GM21360 (cell line): ENCODE results near the gene FAM120A.

Source experiments
- ATAC-seq: cut with Tn5 transposase; IDR thresholded peaks from one replicate; pipeline ENCODE4 v1.9.1; 2021; ENCODE audit warnings: mild to moderate bottlenecking, moderate library complexity; ENCODE audit not compliant: unreplicated experiment

FAM120A gene

DNA sequence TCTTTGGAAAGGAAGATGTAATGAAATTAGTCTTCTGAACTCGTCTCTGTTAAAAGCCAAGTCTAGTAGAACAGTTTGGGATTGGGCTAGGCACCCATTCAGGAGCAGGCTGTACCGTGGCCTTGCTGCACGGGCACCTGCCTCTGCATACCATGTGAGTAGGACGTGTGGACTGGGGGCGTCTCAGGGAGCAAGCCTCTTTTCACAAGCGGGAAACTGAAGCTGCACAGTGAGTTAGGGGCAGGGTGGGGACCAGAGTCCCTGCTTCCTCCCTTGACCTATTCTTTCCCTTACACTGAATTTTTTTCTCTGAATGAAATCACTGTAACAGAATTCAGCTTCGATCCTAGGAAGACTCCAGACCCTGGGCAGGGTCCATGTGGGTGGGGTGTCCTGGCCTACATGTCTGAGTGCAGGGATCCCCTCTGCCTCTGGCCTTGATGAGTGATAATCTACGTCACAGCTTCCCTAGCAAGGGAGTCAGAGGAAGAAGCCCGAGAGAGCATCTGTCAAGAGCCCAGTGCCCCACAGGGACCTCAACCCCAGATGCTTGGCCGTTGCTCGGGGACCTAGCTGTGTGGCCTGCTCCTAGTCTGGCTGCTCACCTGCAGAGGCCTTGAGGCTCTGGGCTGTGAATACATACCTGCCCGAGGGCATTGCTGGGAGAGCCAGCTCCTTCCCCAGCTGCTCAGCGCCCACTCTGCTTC lies 140.0 kb downstream of the FAM120A start:
- ATAC-seq: no peak

DNA sequence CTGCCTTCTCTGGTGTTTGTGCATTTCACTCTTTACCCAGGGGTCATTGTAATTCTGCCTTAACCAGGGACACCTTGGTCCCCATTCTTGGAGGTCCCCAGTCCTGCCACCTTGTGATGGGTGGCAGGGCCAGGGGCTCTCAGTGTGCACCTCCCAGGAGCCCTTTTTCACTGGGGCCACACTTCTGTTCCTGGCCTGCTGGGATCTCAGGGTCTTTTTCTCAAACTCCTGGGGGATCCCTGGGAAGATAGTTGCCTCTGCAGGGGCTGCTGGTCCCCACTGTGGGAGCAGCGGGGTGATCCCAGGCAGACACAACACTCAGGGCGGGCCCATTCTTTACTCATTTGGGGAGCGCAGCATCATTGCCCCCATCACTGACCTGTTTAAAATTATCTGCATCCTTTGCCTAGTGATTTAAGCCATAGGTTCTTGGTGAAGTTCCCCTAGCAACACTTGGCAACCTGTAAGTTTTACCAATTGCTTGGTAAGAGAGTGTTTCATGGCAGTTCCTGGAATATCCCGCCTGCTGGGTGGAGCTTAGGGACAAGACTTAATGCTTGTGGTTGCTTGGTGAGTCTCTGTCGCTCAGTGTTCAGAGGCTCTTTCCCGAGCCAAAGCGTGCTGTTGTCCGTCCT lies 140.6 kb downstream of the FAM120A start:
- no peak for ATAC-seq

DNA sequence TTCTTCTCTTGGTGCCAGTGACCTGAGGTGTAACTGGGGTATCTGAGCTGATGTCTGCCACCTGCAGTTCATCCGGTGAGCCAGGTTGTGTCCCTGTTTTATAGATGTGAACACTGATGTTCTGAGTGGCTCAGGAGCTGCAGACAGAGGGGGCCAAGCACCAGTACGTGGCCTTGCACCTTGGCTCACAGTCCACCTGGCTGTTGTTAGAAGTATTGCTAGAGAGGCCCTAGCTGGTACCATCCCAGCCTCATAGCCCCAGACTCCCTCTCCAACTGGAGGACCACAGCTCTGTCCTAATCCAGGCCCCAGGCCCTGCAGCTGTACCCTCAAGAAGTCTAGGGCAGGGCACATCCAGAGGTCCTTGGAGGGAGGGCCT lies 141.1 kb downstream of the FAM120A start:
- ATAC-seq: no peak

DNA sequence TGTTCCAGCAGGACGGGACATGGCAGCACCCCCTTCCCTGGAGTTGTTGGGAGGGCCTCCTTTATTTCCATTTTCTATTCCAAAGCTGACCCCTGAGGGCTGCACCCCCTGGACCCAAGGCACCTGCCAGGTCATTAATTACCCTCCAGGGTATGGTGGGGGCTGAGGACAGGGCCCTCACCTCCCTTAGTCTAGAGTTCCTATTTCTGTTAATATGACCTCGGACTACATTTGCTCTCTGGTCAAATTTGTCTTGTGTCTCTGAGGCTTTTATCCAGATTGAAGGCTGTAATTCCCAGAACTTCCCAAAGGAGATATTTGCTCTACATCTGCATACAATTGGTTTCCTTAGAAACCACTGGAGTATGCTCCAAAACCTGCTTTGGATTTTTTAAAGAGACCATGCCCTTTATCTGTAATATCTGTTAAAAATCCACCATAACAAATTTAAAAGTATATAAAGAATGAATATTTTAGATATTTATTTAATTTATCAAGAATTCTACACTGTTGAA lies 141.7 kb downstream of the FAM120A start:
- no peak for ATAC-seq

DNA sequence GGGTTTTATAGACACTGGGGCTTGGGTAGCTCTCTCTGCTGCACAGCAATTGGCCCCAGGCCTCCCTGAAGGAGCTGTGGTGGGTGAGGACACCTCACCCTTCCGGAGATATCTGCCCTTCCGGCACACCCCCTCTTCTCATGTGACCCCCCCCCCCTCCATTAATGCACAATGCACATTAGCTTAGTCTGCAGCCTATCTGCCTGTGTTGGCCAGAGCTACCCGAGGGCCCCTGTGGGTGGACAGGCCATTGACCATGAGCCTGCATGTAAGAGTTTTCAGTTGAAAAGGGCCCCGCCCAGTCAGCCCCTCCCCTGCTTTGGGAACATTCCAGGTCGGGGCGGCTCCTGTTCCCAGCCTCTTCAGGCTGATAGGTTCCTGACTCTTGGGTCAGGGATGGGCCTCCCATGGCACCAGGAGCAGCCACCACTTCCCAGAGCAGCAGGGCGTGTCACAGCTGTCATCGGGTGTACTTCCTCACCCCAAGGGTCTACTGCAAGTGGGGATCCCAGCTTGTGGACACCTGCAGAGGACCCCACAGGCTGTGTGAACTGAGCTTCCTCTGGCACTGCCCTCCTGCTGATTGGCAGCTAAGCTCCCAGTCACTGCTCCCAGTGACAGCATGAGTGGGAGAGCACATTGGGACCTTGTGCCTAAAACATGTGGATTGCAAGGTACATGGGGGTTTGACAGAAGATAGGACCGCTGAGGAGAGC lies 142.7 kb downstream of the FAM120A start:
- ATAC-seq: no peak

DNA sequence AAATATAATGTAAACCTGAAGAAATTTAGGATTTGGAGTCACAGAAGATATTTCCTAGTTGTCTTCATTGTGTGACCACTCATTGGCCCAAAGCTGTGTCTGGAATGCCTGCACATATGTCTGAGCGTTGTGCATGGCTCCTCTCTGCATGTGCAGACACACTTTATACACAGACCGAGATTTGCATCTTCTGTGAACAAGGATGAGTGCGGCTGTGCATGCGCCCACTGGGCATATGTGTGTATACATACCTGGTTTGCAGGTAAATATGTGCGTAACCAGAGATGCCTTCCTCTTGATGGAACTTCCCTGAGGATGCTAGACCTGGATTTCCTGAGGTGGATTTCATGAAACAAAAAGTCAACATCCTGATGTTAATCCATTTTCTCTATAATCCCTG lies 144.0 kb downstream of the FAM120A start:
- ATAC-seq: no peak

DNA sequence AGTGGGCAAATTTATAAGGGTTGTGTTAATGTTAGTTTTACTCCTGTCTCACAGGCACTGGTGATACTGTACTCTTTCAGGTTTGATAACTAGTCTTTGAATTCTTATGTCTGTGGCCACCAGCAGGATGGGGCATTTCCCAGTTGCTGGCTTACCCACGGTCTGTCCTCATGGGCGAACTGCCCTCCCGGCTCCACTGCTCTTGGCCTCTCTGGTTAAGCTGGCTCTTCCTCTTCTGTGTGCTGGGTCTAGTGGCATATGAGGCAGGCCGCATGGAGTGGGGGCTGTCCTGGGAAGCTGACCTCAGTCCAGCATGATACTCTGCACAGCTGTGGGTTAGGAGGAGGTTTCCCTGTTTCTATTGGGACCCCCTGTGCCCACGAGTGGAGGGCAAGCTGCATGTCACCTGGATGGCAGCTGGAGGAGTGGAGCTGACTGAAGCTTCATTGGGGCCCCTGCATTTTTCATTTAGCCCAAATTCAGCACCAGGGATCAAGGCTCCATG lies 144.4 kb downstream of the FAM120A start:
- ATAC-seq: no peak

DNA sequence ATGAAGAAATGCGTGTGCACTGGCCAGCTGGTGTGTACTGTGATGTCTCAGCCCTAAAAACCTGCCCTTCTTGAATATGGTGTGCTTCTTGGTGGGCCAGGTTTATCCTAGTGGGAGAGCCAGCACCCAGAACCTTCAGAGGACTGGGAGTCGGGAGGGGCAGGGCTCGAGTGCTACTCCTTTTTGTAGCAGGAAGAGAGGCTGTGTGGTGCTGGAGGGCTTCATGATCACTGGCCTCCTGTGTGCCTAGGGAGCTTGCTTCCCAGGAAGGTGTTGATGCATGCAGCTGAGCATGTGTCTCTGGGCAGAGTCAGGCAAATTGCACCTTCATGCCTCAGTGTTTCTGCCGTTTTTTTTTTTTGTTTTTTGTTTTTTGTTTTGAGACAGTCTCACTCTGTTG lies 144.9 kb downstream of the FAM120A start:
- no peak for ATAC-seq

DNA sequence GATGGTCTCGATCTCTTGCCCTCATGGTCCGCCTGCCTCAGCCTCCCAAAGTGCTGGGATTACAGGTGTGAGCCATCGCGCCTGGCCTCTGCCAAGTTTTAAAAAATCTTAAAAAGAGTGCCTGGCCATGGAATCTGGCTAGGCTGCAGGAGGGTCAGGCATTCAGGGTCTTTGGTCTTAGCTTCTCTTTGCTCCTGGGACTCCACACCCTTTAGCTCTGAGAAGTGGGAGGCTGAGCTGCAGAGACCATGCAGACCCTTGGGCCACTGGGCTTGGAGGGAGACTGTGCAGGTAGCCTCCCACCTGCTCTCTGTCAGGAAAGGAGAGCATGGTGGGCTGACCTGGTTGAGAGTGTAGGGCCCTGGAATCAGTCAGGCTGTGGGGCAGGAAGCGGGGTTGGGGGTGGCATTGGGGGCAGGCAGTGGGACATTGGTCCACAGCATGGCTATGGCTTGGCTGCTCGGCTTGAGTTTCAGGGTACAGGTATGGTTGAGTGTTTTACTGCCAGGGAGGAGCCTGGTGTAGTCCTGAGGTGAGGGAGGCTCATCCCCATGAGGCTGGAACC lies 145.7 kb downstream of the FAM120A start:
- no peak for ATAC-seq

DNA sequence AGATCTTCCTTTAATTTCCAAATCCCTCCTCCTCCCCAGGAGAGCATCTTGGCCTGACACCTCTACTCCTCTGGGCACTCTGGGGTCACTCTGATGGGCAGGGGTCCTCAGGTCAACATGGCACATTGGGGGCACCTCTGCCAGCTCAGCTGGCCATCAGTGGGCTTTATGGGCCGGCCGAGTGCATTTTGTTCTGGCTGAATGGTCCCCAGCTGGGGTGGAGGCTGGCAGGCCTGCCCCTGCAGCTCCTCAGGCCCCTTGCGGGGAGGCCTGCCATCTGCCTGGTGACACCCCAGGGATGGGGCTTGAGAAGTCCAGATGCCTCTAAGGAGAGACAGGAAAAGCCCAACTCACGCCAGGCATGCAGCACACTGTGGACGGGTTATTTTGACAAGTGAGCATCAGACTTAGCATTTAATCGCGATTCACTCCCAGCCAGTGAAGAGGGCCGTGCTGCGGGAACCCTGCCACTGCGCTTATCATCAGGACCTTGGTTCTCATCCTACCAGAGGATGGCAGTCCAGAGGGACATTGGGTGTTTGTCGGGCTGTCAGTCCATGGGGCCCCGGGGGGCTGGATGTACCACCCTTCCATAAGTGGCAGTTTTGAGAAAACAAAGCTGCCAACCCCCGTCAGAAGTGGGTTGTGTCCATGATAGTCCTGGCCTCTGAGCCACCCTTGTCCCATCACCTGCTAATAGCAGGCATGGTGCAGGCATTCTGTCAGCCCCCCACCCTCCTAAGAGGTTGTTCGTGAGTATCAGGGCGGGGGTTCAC lies 146.6 kb downstream of the FAM120A start:
- ATAC-seq: no peak

DNA sequence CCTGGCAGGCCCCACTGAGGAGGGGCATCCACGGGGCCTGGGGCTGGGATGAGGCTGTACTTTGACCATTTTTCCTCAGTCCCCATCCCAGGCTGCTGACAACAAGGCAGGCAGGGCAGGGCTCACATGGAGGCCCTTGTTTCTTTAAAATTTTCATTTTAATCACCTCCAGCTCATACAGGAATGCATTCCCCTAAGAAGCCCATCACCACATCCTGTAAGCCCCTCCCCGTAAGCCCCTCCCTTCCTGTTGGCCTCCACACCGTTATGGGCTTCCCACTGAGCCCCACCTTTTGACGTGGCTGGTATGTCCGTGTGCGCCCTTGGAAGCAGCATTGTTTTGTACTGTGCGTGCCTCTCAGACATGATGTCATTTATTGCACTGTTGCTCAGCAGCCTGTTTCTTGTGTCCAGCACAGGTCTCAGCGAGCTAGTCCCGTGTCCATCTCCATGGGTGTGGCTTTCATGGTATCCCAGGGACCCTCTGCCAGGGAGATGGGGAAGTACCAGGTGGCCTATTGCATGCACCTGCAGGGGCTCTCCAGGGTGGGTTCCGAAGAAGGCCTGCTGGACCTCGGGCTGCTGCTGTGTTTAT lies 147.3 kb downstream of the FAM120A start:
- ATAC-seq: no peak

DNA sequence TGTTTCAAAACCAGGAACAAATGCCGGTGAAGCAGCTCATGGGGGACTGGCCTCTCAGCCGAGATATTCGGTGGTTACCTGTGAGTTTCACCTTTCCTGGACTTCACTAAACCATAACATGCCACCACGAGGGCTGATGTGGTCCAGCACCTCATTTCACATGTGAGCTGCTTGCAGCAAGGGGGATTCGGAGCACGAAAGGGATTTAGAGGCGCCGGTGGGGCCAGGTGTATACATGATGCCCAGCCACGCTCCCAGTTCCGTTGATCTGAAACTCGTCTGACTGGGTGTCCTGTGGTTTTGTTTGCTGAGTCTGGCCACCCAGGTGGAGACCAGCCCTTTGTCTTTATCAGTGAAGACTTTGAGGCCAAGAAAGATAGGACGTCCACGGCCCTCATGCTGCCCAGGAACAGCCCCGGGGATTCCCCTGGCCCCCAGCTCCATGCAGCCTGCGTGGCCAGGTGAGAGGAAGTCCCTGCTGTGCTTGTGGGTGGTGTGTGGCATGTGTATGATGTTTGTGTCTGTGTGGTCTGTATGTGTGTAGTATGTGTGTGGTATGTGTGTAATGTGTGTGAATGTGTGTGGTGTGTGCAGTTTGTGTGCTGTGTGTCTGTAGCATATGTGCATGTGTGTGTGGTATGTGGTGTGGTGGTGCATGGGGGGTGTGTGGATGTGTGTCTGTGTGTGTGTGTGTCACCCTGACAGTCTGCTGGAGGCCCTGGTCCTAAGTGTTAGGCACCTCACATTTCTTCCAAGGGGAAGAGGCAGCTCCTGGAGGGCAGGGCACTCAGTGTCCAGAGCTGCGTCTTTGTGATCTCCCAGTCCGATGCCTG lies 148.3 kb downstream of the FAM120A start:
- no peak for ATAC-seq

DNA sequence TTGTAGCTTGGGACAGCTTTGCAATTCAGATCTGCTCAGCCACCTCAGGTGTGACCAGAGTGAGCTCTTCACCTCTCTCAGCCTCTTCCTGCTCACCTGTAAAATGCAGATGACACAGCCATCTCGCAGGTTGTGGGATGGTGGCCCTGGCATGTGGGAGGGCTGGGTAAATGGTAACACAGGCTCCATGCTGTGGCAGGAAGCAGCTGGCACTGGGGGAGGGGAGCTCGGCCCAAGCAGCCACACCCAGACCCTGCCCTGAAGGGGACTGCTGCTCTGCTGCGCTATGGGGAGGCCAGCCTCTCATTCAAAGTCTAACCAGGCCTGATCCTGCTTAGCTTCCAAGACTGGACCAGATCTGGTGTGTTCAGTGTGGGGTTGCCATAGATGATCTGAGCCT lies 149.0 kb downstream of the FAM120A start:
- ATAC-seq: no peak

DNA sequence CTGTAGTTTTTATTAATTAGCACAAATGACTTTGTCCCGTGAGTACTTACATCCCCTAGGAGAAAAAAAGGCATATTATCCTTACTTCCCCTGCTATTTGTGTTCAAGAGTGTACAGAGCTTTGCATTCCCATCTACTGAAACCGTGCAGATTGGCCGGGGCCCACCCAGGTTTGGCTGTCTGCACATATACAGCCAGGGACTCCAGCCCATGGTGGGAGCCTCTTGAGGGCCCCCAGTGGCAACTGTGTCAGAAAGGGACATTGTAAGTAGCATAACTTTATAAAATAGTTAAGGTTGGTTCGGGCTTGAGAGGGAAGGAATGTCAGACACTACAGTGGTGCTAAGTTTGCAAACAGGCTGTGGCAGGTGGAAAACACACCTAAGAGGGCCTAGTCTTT lies 149.6 kb downstream of the FAM120A start:
- ATAC-seq: no peak

DNA sequence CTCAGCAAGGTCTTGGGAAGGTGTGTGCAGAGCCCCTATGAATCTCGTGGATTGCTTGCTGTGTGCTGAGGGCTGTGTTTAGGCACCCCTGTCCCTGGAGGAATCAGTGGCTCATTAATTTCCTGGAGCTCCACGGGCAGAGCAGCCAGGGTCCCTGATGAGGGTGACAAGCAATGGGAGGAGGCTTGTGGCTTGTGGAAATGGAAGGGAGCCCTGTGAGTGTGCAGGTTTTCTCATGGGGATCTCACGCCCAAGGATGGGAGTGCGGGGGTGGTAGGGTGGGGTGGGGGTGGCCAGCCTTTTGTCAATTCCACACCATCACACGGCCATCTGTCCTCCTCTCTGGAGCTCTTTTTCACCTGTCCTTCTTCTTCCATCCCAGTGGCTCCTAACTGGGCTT lies 150.2 kb downstream of the FAM120A start:
- ATAC-seq: no peak

DNA sequence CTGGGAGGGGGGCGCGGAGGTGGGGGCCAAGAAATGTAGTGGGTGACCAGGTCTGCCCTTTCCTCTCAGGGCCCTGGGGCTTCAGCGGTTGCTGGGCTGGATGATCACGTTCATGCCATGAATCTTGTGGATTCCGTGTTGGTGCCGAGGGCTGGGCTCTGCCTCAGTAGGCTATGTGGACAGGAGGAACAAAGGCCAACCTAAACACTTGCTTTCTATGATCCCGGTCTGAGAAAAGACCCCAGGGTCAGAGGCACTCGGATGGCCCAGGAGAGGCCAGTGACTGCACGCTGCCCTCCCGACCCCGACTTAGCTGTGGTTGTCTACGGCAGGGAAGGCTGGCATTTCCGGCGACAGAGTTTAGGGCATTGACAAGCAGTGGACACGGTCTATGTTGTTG lies 151.5 kb downstream of the FAM120A start:
- no peak for ATAC-seq

DNA sequence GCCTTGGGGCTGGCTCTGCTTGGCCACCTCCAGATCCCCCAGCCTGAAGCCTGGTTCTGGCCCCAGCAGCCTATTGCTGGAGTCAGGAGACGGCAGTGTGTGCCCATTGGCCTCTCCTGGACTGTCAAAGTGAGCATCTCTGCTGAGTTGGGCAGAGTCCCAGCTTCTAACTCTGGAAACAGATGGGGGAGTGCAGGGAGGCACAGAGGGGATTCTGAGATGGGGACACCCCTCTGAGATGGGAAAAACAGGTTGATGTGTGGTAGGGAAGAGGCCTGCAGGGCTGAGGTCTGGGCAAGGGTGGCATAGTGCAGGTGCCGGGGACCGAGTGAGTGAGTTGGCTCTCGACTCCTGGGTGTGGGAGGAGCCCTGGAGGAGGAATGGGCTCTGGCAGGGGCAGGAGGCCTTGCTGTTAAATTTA lies 152.4 kb downstream of the FAM120A start:
- ATAC-seq: no peak

DNA sequence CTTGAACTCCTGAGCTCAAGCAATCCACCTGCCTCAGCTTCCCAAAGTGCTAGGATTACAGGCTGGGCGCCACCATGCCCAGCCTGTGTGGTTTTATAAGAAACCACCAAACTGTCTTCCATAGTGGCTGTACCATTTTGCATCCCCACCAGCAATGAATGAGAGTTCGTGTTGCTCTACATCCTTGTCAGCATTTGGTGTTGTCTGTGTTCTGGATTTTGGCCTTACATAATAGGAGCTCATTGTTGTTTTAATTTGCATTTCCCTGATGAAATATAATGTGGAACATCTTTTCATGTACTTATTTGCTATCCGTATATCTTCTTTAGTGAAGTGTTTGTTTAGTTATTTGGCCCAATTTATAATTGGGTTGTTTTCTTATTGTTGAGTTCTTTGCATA lies 154.7 kb downstream of the FAM120A start:
- no peak for ATAC-seq

DNA sequence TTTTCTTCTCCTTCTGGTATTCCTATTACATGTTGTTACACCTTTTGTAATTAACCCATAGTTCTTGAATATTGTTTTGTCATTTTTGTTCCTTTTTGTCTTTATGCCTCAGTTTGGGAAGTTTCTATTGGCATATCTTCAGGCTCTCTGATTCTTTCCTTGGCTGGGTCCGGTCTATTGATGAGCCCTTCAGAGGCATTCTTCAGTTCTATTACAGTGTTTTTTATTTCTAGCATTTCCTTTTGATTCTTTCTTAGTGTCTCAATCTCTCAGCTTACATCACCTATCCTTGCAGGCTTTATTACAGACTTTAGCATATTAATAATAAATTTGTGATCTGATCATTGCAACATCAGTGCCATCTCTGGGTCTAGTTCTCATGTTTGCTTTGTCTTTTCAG lies 158.7 kb downstream of the FAM120A start:
- ATAC-seq: no peak
